NOMO-1 (cell line): ENCODE results near the gene FGF21.
A peak's percentile ranks its signal among the peaks of the same experiment; 100 is the strongest.
"Not testable (repeated sequence)": the region's sequence is repeated elsewhere in the genome, so short reads cannot be mapped to it uniquely, and the experiment has no call there.

Source experiments
- DNase-seq, 2 experiments: peaks; one replicate each; lab custom pipeline; 2025; ENCODE audit not compliant: unreplicated experiment in 2 of 2; lab: John Stamatoyannopoulos, UW

FGF21 gene, protein sequence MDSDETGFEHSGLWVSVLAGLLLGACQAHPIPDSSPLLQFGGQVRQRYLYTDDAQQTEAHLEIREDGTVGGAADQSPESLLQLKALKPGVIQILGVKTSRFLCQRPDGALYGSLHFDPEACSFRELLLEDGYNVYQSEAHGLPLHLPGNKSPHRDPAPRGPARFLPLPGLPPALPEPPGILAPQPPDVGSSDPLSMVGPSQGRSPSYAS

DNA sequence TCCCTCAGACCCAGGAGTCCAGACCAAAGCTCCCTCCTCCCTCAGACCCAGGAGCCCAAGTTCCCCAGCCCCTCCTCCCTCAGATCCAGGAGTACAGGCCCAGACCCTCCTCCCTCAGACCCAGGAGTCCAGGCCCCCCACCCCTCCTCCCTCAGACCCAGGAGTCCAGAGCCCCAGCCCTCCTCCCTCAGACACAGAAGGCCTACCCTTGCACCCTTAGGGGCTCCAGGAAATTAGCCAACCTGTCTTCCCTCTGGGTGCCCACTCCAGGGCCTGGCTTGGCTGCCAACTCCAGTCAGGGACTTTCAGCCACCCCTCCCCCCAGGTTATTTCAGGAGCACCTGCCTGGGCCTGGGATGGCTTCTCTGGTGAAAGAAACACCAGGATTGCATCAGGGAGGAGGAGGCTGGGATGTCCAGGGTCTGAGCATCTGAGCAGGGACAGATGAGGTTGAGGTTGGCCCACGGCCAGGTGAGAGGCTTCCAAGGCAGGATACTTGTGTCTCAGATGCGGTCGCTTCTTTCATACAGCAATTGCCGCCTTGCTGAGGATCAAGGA lies at the start of gene FGF21:
Gene FGF21 (plus strand): TSS at position 441 of the 558 bp plus-strand sequence. CDS start 713 bp downstream, outside the sequence.
- no peak for DNase-seq

DNA sequence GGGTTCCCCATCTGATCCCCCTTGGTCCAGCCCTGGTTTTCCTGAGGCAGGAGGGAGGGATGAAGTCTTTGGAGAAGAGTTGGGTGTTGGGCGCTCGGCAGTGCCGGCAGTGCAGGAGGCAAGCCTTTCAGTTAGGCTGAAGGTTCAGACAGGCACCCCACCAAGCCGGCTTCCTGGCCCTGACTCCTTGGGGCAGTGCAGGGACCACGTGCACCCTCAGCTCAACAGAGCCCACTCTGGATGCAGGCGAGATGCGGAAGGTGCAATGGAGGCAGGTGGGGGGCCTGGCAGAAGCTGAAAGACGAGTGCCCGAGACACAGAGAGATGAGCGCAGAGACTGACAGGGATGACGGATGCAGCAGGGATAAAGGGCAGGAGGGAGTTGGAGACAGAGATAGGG lies 46.9 kb upstream of the FGF21 start:
- no peak for DNase-seq

DNA sequence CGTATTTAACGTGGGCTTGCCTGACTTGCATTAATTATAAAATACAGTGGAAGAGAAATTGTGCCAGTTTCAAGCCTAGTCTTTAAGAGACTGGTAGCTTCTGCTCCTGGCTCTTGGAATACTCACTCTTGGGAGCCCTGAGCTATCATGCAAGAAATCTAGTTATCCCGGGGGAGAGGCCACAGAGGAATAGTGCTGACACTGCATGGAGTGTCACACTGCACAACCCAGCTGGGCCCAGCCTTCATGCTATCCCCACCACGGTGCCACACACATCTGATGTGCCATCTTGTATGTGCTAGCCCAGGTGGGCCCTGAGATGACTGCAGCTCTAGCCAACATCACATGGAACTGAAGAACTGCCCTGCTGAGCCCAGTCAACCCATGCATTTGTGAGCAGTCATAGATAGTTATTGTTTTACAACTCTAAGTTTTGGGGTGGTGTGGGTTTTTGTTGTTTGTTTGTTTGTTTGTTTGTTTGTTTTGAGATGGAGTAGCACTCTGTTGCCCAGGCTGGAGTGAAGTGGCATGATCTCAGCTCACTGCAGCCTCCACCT lies 44.1 kb upstream of the FGF21 start:
- no peak for DNase-seq

DNA sequence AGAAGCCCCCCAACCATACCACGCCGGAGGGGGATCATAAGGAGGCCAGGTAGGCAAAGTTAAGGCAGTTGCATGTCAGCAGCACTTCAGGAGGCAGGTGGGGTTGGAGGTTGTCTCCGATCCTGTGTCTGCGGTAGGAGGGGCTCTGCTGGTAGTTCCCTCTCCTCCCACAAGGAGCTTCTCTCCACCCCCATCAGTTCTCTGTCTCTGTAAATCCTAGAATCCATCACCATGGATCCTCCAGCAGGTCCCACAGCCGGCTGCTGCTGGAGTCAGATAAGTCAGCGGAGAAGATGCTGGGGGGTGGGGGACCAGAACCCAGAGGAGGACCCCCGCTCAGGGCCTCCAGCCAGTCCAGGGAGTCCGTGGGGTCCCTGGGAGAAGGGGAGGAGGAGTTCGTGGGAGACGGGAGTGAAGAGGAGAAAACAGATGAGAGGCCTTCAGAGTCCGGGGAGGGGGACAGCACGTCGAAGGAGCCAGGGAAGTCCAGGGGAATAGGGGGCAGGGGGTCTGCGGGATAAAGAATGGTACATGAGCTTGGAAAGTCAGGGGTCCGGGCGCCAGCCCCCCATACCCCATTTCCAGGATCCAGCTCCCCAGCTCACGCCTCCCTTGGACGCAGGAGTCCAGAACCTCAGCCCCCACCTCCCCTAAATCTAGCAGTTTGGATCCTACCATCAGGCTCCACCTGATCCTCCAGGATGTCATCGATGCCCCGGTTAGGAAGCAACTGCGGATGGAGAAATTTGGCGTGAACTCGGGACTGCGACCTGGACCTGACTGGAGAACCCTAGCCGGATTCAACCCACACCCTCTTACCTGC lies 42.1 kb upstream of the FGF21 start:
- DNase-seq: peak in 1 of 2 experiments; percentile 13

DNA sequence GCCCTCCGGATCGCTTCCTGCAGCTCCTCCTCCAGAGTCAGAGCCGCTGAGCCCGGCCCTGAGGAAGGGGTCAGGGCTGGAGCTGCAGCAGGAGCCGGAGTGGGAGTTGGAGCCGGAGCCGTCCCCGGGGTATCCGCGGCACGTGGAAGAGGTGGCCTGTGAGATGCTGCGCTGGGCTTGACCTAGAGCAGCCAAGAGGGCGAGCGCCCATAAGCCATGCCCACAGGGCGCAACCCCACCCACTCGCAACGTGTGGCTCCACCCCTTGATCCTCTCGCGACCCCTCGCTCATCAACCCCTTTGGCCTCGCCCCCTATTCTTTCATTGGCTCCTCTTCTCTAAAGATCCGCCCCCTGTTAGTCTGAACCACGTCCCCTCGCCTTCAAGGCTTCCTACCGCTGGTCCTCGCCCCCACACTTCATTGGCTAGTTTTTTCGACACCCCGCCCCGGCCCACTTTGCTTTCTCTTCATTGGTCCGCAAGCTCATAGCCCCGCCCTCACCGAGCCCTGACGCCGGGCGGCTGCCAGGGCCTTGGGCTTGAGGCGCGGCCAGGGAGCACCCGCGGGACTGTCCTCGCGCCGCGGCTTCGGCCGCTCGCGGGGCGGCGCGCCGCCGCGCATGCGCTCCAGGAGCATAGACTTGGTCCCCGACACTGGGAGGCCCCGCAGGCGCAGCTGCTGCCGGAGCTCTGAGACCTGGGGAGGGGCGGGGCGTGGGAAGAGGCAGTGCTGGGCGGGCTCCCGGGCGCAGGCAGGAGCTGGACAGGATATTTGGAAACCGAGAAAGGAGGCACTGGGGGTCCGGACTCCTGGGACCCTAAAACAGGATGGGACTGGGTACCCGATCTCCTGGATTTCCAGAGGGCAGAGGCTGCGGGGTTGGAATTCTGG lies 41.2 kb upstream of the FGF21 start:
- peak; percentile 100 for DNase-seq

DNA sequence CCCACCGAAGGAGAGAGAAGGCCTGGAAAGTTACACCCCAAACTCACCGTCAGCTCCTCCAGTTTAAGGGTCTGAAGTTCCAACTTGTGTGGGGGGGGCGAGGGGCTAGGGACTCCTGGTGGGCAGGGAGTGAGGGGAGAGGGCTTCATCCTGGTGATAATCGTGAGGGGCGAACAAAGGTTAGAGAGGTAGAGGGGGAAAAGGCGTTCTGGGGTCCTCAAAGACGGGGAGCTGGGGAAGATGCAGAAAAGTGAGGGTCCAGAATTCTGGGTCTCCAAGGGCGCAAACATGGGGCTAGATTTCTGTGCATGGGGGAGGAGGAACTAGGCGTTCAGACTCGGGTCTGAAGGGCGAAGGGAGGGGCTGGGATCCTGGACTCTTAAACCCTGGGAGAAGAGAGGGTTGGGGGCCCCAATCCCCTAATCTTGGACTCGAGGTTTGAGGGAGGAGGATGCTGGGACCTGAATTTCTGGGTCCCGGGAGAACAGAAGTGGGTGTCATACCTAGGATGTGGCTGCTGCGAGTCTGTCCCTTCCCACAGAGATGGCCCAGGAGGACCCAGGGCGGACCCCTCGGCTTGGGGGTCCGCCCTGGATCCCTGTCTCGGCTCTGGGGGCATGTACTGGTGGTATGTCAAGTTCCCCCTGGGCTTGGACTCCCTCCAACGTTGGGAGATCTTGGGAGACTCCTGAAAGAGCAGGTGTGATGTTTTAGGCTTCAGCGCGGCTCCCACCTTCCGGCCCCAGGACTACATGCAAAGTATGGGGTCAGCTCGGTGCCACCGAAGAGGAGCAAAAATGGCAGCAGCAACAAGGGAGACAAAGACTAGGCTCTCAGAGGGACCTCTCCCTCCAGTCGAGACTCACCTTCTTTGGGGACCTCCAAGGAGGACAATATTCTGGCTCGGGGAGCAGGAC lies 40.3 kb upstream of the FGF21 start:
- DNase-seq: no peak

DNA sequence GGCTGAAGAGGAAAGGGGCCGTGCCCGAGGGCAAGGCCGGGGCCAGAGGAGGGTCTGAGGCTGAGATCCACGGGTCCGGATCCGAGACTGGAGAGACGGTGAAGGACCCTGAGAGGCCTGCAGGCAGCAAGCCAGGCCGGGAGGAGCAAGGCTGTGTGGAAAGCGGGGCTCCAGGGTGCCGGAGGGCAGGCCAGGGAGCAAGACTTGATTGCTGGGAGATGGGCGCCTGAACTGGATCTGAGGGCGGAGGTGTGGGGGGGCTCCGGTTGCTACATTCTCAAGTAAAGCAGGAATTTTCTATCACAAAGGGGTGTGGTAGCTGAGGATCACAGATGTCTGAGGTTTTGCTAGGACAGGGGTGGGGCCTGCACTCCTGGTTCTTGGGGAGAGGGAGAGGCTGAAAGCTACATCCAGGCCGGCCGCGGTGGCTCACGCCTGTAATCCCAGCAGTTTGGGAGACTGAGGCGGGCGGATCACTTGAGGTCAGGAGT lies 39.6 kb upstream of the FGF21 start:
- no peak for DNase-seq

DNA sequence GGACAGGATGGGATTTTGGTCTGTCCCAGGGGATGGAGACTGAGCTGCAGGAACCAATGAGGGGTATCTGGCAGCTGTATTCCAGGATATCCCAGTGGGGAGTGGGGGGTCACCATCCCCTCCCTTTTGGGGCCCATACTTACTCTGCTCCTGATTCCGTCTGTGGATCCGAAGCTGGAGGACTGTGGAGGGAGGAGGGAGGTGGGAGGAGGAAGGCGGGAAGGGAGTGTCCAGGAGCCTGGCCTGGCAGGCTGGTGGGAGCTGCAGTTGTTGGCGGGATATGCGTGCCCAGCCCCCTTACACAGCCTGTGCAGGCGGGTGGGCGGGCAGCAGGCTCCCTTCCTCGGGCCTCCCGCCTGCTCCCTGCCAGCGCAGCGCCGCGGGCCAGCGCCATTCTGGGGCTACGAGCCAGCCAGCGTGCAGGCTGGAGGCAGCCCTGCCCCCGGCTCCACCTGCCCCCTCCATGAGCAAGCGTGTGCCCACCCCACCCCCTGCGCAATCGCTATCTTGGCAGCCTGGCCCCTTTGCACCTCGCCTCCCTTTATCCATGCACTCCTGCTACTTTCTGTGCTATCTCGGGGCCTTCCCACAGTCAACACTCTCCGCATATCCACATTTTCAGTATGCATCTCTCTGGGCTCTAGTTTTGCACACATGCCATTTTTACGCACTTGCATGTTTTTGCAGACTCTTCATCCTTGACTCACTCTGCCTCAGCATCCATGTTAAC lies 38.6 kb upstream of the FGF21 start:
- no peak for DNase-seq

DNA sequence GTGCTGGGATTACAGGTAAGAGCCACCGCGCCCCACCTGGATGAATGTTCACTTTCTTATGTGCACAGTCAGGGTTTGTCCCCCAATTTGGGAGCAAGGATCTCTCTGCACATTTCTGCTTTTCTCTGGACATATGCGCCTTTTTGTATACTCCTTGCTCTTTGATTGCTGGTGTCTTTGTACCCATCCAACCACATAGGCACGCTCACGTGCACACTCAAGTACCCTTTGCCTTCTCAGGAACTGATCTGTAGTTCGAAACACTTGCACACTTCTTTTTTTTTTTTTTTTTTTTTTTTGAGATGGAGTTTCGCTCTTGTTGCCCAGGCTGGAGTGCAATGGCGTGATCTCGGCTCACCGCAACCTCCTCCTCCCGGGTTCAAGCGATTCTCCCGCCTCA lies 37.2 kb upstream of the FGF21 start:
- DNase-seq: not testable (repeated sequence)

DNA sequence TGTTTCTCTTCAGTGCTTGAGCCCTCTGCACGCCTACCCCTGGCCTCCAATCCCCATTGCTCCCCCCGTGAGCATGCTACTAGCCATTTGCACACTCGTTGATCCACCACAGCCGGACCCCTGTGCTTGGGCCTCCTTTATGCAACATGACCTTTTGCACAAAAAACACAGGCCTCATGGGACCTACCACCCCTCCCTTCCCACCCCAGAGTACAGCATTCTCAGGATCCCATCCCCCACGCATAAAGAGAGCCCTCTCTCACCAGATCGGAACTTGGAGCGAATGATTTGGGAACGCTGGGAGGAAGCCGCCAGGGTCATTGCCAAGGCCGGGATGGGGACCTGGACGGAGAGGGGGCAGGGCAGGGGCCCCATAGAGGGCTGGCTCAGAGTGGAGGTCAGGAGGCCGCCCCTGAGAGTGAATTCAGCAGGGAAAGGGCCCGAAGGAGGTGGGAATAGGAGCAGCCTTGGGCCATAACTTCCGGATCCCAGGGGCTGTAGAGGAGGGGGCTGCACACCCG lies 36.6 kb upstream of the FGF21 start:
- no peak for DNase-seq

DNA sequence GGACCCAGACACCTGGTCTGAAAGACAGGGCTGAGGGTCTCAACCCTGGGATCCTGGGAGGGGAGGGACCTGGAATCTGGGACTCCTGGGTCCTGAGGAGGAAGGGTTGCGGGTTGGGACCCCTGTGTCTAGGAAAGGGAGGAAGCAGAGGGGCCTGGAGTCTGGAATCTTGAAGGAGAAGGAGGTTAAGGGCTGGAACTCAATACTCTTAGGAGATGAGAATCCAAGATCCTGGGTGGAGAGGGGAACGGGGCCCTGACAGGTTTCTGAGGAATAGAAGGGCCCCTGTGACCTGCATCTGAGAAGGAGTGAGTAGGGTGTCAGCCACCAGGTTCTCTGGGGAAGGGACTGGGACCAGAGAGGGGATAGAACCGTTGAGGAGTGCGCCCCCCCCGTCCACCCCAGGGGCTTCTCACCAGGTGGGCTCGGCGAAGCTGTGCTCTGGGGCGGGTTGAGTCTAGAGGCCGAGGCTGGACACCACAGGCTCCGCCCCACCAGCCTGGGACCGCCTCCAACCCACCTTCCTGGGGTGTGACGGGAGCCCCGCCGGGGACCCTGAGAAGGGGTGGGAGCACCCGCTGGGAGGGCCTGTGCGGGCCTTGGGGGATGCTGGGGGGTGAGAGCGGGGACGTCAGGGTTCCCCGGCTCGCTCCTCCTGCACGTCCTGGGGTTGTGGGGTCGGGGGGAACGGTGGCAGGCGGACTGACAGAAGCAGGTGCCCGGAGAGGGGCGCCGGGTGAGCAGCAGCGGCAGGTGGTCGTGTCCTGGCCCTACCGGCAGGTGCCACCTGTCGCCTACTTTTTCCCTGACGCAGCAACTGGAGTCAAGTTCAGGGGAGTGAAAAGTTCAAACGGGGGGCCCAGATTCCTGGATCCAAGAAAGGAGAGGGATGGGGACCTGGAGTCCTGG lies 35.8 kb upstream of the FGF21 start, which contains the start of gene MAMSTR:
Gene MAMSTR (minus strand): TSS at position 463 of the 909 bp plus-strand sequence. CDS start 694 bp downstream, outside the sequence.
- no peak for DNase-seq

DNA sequence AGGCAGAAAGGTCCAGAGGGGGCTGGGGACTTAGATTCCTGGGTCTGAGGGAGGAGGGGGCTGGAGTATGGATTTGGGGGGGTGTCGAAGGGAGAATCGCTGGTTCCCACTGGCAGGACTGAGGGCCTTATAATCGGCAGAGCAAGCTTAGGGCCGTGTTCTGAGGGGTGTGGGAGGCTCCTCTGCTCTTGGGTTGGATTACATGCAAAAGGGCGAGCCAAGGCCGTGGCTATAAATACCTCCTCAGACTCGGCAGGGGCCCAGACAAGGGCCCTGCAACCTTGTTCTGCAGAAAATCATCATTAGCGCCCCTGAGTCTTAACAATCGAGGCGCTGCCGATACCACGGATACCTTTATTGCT lies 35.1 kb upstream of the FGF21 start:
- no peak for DNase-seq

DNA sequence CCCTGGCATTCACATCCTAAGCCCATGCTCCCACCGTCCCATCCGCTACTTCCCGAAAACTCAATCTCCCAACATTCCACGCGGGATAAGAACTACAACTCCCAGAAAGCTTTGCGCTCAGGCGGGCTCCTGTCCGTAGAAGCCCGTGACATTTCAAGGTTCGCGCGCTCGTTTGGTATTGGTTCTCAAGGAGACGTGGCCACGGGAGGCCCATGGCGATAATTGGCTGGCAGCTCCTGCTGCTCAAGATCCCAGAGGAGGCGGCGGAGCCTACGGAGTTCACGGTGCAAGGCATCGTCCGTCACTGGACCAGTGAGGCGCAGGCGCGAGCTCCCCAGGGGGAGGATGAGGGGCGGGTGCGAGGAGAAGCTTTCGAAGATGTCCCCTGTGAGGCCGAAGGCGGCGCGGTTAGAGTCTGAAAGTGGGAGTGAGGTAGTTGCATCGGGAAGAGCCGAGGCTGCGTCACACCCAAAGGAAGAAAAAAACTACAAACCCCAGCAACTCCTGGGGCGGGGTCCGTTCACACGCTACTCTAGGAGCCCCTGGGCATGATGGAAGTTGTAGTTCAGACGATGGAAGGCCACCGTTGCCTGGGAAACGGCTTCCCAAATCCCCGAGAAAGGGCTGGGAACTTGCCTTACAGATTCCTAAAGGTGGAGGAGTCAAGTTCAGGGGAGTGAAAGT lies 34.6 kb upstream of the FGF21 start:
- peak; percentile 96 to 97 for DNase-seq

DNA sequence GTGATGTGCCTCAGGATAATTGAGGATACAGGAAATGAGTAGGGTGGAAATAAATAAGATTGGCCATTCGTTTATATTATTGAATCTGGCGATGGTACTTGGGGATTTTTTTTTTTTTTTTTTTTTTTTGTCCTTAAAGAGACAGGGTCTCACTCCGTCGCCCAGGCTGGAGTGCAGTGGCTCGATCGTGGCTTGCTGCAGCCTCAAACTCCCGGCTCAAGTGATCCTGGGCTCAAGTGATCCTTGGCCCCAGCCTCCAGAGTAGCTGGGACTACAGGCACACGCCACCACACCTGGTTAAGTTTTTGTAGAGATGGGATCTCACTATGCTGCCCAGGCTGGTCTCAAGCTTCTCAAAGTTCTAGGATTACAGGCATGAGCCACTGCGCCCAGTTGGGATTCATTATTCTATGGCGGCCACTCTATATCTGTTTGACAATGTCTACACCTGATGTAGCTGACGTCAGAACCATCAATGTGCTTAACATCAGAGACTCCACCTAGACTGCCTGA lies 33.1 kb upstream of the FGF21 start:
- DNase-seq: no peak

DNA sequence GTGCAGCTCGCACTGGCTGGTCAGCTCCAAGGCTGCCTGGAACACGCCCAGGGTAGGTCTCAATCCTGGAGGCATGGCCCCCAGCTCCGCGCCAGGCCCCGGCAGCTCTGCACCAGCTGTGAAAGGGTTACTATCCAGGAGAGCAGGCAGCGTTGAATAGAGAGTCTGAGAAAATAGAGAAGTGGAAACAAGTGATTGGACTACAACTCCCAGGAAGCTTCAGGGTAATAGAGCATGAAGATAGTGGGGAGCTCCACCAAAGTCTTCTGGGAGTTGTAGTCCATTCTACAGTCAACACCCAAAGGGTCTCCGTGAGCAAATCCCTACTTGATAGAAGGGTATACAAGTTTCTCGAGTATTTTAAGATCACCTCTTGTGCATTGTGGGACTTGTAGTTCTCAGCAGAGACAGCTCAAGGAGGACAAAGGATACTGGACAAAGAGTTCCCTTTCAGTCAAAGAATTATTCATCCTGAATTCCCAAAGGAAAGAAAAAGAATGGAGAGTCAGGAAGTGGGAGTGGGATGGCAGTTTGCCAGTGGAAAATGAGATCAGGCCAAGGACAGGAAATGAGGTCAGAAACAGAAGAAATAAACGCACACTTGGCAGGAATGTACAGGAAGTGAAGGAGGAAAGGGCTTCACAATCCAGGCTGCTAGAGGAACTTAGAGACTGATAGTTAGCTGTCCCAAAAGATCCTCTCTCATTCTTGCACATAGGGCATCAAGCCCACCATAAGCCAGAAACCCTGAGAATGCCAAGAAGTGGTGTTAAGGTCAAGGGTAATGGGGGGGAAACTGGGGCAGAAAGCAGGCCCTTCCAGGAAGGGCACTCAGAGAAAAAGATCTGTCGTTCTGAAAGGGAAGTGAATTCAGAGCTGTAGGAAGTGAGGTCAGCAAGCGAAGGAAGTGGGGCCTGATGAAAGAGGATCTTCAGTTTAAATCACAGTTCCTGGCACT lies 30.2 kb upstream of the FGF21 start:
- peak; percentile 52 to 87 for DNase-seq

DNA sequence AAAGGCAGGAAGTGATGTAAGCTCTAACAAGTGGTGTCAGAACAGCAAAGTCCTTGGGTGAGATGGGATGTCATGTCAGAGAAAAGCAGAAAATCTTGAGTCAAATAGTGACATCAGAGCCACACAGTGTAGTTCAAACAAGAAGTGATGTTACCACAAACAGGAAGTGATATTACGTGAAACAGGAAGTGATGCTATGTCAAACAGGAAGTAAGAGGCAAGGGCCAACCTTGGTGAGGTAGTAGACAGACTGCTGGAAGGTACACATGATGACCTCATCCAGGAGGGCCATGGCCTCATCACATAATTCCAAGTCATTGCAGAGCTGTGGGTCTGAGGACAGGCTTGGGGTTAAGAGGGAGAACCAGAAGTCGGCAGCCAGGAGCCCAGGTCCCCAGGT lies 28.8 kb upstream of the FGF21 start:
- DNase-seq: peak; percentile 71 to 79
